Regular cardiac myocyte (primary cell): ENCODE measurements around the gene SESN1. TPM values are rescaled to one million over a fixed set of nuclear protein-coding genes. Genes with fewer than 3 reads are reported as not detected.

Experiments used
- total RNA-seq: library from RNA; depleted of rRNA; stranded (reverse); fragments of >200 nt; gene quantifications from 2 replicates; pipeline ENCODE4 v1.2.3, GENCODE V29; 2014

SESN1 gene
- total RNA-seq, result 19.2 and 38.6 TPM in 2 replicates

GRCh38 chr6:109094416-109095035 is at the start of gene SESN1:
TSS of gene SESN1 (minus strand) at chr6:109094846. CDS start at chr6:109094073, 773 bp downstream.

GRCh38 chr6:109095036-109095834 is 589 bp upstream of the SESN1 start, which contains the start of gene CEP57L1:
TSS of gene CEP57L1 (plus strand) at chr6:109095507. CDS start at chr6:109145222, 49,715 bp downstream.

Other genes with a start within 250 kb of the SESN1 start
- gene ARMC2, start 246.4 kb downstream of the SESN1 start, total RNA-seq, result 1.5 and 6.2 TPM in 2 replicates
- 24.0 and 29.1 TPM in 2 replicates for gene CEP57L1, start 661 bp upstream of the SESN1 start, total RNA-seq